T-helper 22 cell (primary cell): ENCODE results near the gene SDS.
"Not testable (repeated sequence)": the region's sequence is repeated elsewhere in the genome, so short reads cannot be mapped to it uniquely, and the experiment has no call there.

Source experiments
- DNase-seq: peaks from one replicate; pipeline ENCODE4 v3.0.0-alpha.2; 2020; ENCODE audit warnings: low read depth

Gene SDS

GRCh38 chr12:113374823-113375428 is 28.8 kb downstream of the SDS start:
- no peak for DNase-seq

- DNase-seq = no peak
Observed at GRCh38 chr12:113373969-113374368, 29.7 kb downstream of the SDS start.

- DNase-seq = no peak
Observed at GRCh38 chr12:113373440-113373839, 30.2 kb downstream of the SDS start.

GRCh38 chr12:113372371-113372770 is 31.3 kb downstream of the SDS start:
- DNase-seq = no peak

- DNase-seq = no peak
Observed at GRCh38 chr12:113371808-113372207, 31.9 kb downstream of the SDS start.

- no peak for DNase-seq
Observed at GRCh38 chr12:113370923-113371682, 32.6 kb downstream of the SDS start.

- no peak for DNase-seq
Observed at GRCh38 chr12:113369391-113369985, 34.2 kb downstream of the SDS start.

- DNase-seq = no peak
Observed at GRCh38 chr12:113368331-113368730, 35.4 kb downstream of the SDS start.

- DNase-seq = no peak
Observed at GRCh38 chr12:113366827-113367226, 36.9 kb downstream of the SDS start.

GRCh38 chr12:113365639-113366395 is 37.9 kb downstream of the SDS start:
- no peak for DNase-seq

- no peak for DNase-seq
Observed at GRCh38 chr12:113364698-113365097, 39.0 kb downstream of the SDS start.

- DNase-seq = no peak
Observed at GRCh38 chr12:113361574-113362370, 41.9 kb downstream of the SDS start.

- no peak for DNase-seq
Observed at GRCh38 chr12:113359939-113360748, 43.5 kb downstream of the SDS start.

GRCh38 chr12:113359133-113359938 is 44.4 kb downstream of the SDS start:
- DNase-seq = no peak

- peak; percentile 94 for DNase-seq
Observed at GRCh38 chr12:113358381-113359132, 45.1 kb downstream of the SDS start, which contains the start of gene PLBD2. Gene PLBD2 (plus strand): TSS chr12:113358587. CDS start chr12:113358601, 14 bp downstream.

- not testable (repeated sequence) for DNase-seq
Observed at GRCh38 chr12:113354192-113354591, 49.5 kb downstream of the SDS start.

- DNase-seq = no peak
Observed at GRCh38 chr12:113351089-113351488, 52.6 kb downstream of the SDS start.

- DNase-seq = no peak
Observed at GRCh38 chr12:113348849-113349536, 54.7 kb downstream of the SDS start.

- DNase-seq = no peak
Observed at GRCh38 chr12:113347892-113348291, 55.8 kb downstream of the SDS start.
